Measurements from ENCODE around the gene ZNF44. TPM values are rescaled to one million over a fixed set of nuclear protein-coding genes. Genes with fewer than 3 reads are reported as not detected.

ZNF44 gene
- polyA plus RNA-seq, 1 donor from 2014 or later = 14.7 TPM

GRCh38 chr19:12331211-12331941, 36.7 kb upstream of the ZNF44 start:
- Histone ChIP-seq H3K4me3 (ENCODE audit: low read length) (no peak overlapping the region), H3K4me2 (ENCODE audit: low read length) (no peak overlapping the region)

GRCh38 chr19:12330340-12330739, 35.7 kb upstream of the ZNF44 start:
- Histone ChIP-seq H3K27ac (ENCODE audit: low read length) (no peak overlapping the region), H3F3A (ENCODE audit: insufficient read depth, low read length, poor library complexity, severe bottlenecking) (no peaks in the 10 kb centered on the region), H3K9me3 (ENCODE audit: low read length) (no peaks in the 10 kb centered on the region), H3K4me2 (ENCODE audit: low read length) (no peak overlapping the region), H3K9ac (ENCODE audit: low read length) (no peak overlapping the region), H4K20me1 (ENCODE audit: insufficient read depth) (no peaks in the 10 kb centered on the region), H3K36me3 (ENCODE audit: insufficient read depth, low read length) (no peaks in the 10 kb centered on the region), H3K4me3 (ENCODE audit: low read length) (no peak overlapping the region), H2AFZ (ENCODE audit: low read depth, low read length) (no peak overlapping the region), H3K27me3 (ENCODE audit: insufficient read depth, low read depth, low read length) (peaks cover 5% of the 10 kb centered on the region), H3K79me2 (replicated peaks; ENCODE audit: insufficient read depth, low read length) (no peaks in the 10 kb centered on the region), H3K9me2 (ENCODE audit: insufficient read depth, low read length) (no peaks in the 10 kb centered on the region)
- TF ChIP-seq, protein P1, sequence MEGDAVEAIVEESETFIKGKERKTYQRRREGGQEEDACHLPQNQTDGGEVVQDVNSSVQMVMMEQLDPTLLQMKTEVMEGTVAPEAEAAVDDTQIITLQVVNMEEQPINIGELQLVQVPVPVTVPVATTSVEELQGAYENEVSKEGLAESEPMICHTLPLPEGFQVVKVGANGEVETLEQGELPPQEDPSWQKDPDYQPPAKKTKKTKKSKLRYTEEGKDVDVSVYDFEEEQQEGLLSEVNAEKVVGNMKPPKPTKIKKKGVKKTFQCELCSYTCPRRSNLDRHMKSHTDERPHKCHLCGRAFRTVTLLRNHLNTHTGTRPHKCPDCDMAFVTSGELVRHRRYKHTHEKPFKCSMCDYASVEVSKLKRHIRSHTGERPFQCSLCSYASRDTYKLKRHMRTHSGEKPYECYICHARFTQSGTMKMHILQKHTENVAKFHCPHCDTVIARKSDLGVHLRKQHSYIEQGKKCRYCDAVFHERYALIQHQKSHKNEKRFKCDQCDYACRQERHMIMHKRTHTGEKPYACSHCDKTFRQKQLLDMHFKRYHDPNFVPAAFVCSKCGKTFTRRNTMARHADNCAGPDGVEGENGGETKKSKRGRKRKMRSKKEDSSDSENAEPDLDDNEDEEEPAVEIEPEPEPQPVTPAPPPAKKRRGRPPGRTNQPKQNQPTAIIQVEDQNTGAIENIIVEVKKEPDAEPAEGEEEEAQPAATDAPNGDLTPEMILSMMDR (IDR thresholded peaks at IDR 0.05; ENCODE audit: poor library complexity, severe bottlenecking) = no peak
- TF ChIP-seq SMC3 (conservative IDR thresholded peaks at IDR 0.05; ENCODE audit: poor library complexity) (no peak), EP300 (conservative IDR thresholded peaks at IDR 0.05; ENCODE audit: poor library complexity, severe bottlenecking) (no peak), RAD21 (conservative IDR thresholded peaks at IDR 0.05) (no peak), EZH2 (IDR thresholded peaks at IDR 0.05; ENCODE audit: borderline replicate concordance, insufficient read depth, low read length, poor library complexity, severe bottlenecking) (no peak), MXI1 (conservative IDR thresholded peaks at IDR 0.05; ENCODE audit: poor library complexity, severe bottlenecking) (no peak), TAF1 (IDR thresholded peaks at IDR 0.05; ENCODE audit: low read depth) (no peak), POLR2AphosphoS5 (IDR thresholded peaks at IDR 0.05) (no peak)
- TF ChIP-seq, protein P2, sequence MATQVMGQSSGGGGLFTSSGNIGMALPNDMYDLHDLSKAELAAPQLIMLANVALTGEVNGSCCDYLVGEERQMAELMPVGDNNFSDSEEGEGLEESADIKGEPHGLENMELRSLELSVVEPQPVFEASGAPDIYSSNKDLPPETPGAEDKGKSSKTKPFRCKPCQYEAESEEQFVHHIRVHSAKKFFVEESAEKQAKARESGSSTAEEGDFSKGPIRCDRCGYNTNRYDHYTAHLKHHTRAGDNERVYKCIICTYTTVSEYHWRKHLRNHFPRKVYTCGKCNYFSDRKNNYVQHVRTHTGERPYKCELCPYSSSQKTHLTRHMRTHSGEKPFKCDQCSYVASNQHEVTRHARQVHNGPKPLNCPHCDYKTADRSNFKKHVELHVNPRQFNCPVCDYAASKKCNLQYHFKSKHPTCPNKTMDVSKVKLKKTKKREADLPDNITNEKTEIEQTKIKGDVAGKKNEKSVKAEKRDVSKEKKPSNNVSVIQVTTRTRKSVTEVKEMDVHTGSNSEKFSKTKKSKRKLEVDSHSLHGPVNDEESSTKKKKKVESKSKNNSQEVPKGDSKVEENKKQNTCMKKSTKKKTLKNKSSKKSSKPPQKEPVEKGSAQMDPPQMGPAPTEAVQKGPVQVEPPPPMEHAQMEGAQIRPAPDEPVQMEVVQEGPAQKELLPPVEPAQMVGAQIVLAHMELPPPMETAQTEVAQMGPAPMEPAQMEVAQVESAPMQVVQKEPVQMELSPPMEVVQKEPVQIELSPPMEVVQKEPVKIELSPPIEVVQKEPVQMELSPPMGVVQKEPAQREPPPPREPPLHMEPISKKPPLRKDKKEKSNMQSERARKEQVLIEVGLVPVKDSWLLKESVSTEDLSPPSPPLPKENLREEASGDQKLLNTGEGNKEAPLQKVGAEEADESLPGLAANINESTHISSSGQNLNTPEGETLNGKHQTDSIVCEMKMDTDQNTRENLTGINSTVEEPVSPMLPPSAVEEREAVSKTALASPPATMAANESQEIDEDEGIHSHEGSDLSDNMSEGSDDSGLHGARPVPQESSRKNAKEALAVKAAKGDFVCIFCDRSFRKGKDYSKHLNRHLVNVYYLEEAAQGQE (IDR thresholded peaks at IDR 0.05; ENCODE audit: borderline replicate concordance) = no peak

More at GRCh38 chr19:12331211-12331941, 36.7 kb upstream of the ZNF44 start:
- no peak overlapping the region for H3K9ac ChIP-seq (ENCODE audit: low read length)
- H3K36me3 ChIP-seq (ENCODE audit: insufficient read depth, low read length) = no peaks in the 10 kb centered on the region
- H3K27ac ChIP-seq (ENCODE audit: low read length) = no peak overlapping the region
- no peak overlapping the region for H2AFZ ChIP-seq (ENCODE audit: low read depth, low read length)
- TF ChIP-seq RAD21 (conservative IDR thresholded peaks at IDR 0.05) = no peak
- TF ChIP-seq EZH2 (IDR thresholded peaks at IDR 0.05; ENCODE audit: borderline replicate concordance, insufficient read depth, low read length, poor library complexity, severe bottlenecking) = no peak
- TF ChIP-seq, protein P2 (IDR thresholded peaks at IDR 0.05; ENCODE audit: borderline replicate concordance) = no peak
- TF ChIP-seq POLR2AphosphoS5 (IDR thresholded peaks at IDR 0.05) = no peak
- TF ChIP-seq TAF1 (IDR thresholded peaks at IDR 0.05; ENCODE audit: low read depth) = no peak
- H3F3A ChIP-seq (ENCODE audit: insufficient read depth, low read length, poor library complexity, severe bottlenecking) = no peaks in the 10 kb centered on the region
- no peaks in the 10 kb centered on the region for H3K79me2 ChIP-seq (replicated peaks; ENCODE audit: insufficient read depth, low read length)
- no peaks in the 10 kb centered on the region for H3K9me2 ChIP-seq (ENCODE audit: insufficient read depth, low read length)
- H3K9me3 ChIP-seq (ENCODE audit: low read length) = no peaks in the 10 kb centered on the region
- peaks cover 5% of the 10 kb centered on the region for H3K27me3 ChIP-seq (ENCODE audit: insufficient read depth, low read depth, low read length)
- H4K20me1 ChIP-seq (ENCODE audit: insufficient read depth) = no peaks in the 10 kb centered on the region

Data from neural cell (in vitro differentiated cells).